ENCODE measurements around the gene CALHM3.
A peak's percentile ranks its signal among the peaks of the same experiment; 100 is the strongest.
"Not testable (repeated sequence)": the region's sequence is repeated elsewhere in the genome, so short reads cannot be mapped to it uniquely, and the experiment has no call there.

The CALHM3 gene

GRCh38 chr10:103495321-103495720 lies 16.3 kb upstream of the CALHM3 start:
- no peak overlapping the region for H3K9ac ChIP-seq
- H3K4me3 ChIP-seq: no peak overlapping the region
- no peak overlapping the region for H3K27ac ChIP-seq
- H3K27me3 ChIP-seq: peaks cover 54 to 74% (median 66%) of the 10 kb centered on the region in 11 experiments
- peaks cover 18 to 28% (median 23%) of the 10 kb centered on the region in 10 experiments for H3K4me1 ChIP-seq
- no peak for TF ChIP-seq Cebpa-rat (IDR thresholded peaks at IDR 0.05)
- H3K4me2 ChIP-seq: no peak overlapping the region
- no peaks in the 10 kb centered on the region for H3K9me3 ChIP-seq (replicated peaks in 1 of 11)
- H3K36me3 ChIP-seq: no peaks in the 10 kb centered on the region
- peaks cover 0 to 23% (median 6%) of the 10 kb centered on the region in 11 experiments; a peak in 6 of 22 replicates for H4K20me1 ChIP-seq

GRCh38 chr10:103493916-103494877 lies 15.2 kb upstream of the CALHM3 start:
- no peaks in the 10 kb centered on the region for H3K36me3 ChIP-seq
- H3K9me3 ChIP-seq (replicated peaks in 1 of 11): no peaks in the 10 kb centered on the region
- peaks cover 54 to 73% (median 66%) of the 10 kb centered on the region in 11 experiments for H3K27me3 ChIP-seq
- H3K9ac ChIP-seq: peak overlapping the region; percentile 45 to 73 (median 63); a peak in 20 of 22 replicates
- H3K4me1 ChIP-seq: peaks cover 9 to 27% (median 22%) of the 10 kb centered on the region in 10 experiments; a peak in 17 of 20 replicates
- TF ChIP-seq Cebpa-rat (IDR thresholded peaks at IDR 0.05): no peak
- peak overlapping the region; percentile 96 to 100 (median 99) for H3K4me2 ChIP-seq
- peaks cover 0 to 23% (median 6%) of the 10 kb centered on the region in 11 experiments; a peak in 6 of 22 replicates for H4K20me1 ChIP-seq
- peak overlapping the region; percentile 62 to 80 (median 70) for H3K4me3 ChIP-seq
- no peak overlapping the region for H3K27ac ChIP-seq

- Histone ChIP-seq H3K4me2 (peak within 1 kb of the TSS; percentile 96 to 100 (median 99)), H3K27ac (no peak within 1 kb of the TSS), H3K36me3 (no peaks in the 10 kb centered on the region), H3K4me3 (peak within 1 kb of the TSS; percentile 62 to 80 (median 70)), H3K4me1 (peaks cover 9 to 27% (median 21%) of the 10 kb centered on the region in 10 experiments; a peak in 17 of 20 replicates), H3K9me3 (replicated peaks in 1 of 11) (no peaks in the 10 kb centered on the region), H3K9ac (peak within 1 kb of the TSS; percentile 45 to 73 (median 63); a peak in 20 of 22 replicates), H3K27me3 (peaks cover 54 to 73% (median 66%) of the 10 kb centered on the region in 11 experiments), H4K20me1 (peaks cover 0 to 23% (median 6%) of the 10 kb centered on the region in 11 experiments; a peak in 6 of 22 replicates)
- TF ChIP-seq Cebpa-rat (IDR thresholded peaks at IDR 0.05): no peak
These were observed 14.4 kb upstream of the CALHM3 start, which contains the start of gene NEURL1 for GRCh38 chr10:103493362-103493915. Gene NEURL1, plus strand, starts transcription at chr10:103493705. Its CDS starts 683 bp downstream, at chr10:103494388.

GRCh38 chr10:103492655-103493261 lies 13.7 kb upstream of the CALHM3 start:
- Histone ChIP-seq H3K9ac (no peak overlapping the region), H3K27me3 (peaks cover 53 to 71% (median 63%) of the 10 kb centered on the region in 11 experiments), H3K4me2 (peak overlapping the region; percentile 96 to 100 (median 99); a peak in 20 of 22 replicates), H3K27ac (no peak overlapping the region), H4K20me1 (peaks cover 0 to 23% (median 6%) of the 10 kb centered on the region in 11 experiments; a peak in 6 of 22 replicates), H3K4me3 (peak overlapping the region in 7 of 10 experiments; percentile 67 to 80 (median 71); a peak in 8 of 20 replicates), H3K4me1 (peaks cover 9 to 27% (median 21%) of the 10 kb centered on the region in 10 experiments; a peak in 17 of 20 replicates), H3K36me3 (no peaks in the 10 kb centered on the region), H3K9me3 (replicated peaks in 1 of 11) (no peaks in the 10 kb centered on the region)
- no peak for TF ChIP-seq Cebpa-rat (IDR thresholded peaks at IDR 0.05)

GRCh38 chr10:103491729-103492364 lies 12.8 kb upstream of the CALHM3 start:
- no peak for TF ChIP-seq Cebpa-rat (IDR thresholded peaks at IDR 0.05)
- Histone ChIP-seq H3K36me3 (no peaks in the 10 kb centered on the region), H3K4me1 (peaks cover 9 to 27% (median 21%) of the 10 kb centered on the region in 10 experiments; a peak in 17 of 20 replicates), H3K27me3 (peaks cover 47 to 62% (median 56%) of the 10 kb centered on the region in 11 experiments), H3K27ac (no peak overlapping the region), H3K4me2 (no peak overlapping the region), H3K9ac (no peak overlapping the region), H4K20me1 (peaks cover 0 to 23% (median 6%) of the 10 kb centered on the region in 11 experiments; a peak in 6 of 22 replicates), H3K4me3 (no peak overlapping the region), H3K9me3 (replicated peaks in 1 of 11) (no peaks in the 10 kb centered on the region)

- no peak for TF ChIP-seq Cebpa-rat (IDR thresholded peaks at IDR 0.05)
- H3K4me2 ChIP-seq: peak overlapping the region in 10 of 11 experiments; percentile 3 to 50 (median 26); a peak in 9 of 22 replicates
These were observed 11.9 kb upstream of the CALHM3 start for GRCh38 chr10:103490986-103491314.

GRCh38 chr10:103487410-103487708 lies 8.3 kb upstream of the CALHM3 start:
- H3K27ac ChIP-seq: no peak overlapping the region
- no peak for TF ChIP-seq Cebpa-rat (IDR thresholded peaks at IDR 0.05)
- no peaks in the 10 kb centered on the region for H3K9me3 ChIP-seq (replicated peaks in 1 of 11)
- H3K27me3 ChIP-seq: peaks cover 6 to 17% (median 11%) of the 10 kb centered on the region in 11 experiments
- H3K36me3 ChIP-seq: no peaks in the 10 kb centered on the region
- peaks cover 0 to 10% (median 7%) of the 10 kb centered on the region in 10 experiments; a peak in 15 of 20 replicates for H3K4me1 ChIP-seq
- no peak overlapping the region for H3K9ac ChIP-seq
- H4K20me1 ChIP-seq: peaks cover 0 to 15% (median 0%) of the 10 kb centered on the region in 11 experiments; a peak in 3 of 22 replicates
- H3K4me3 ChIP-seq: no peak overlapping the region
- H3K4me2 ChIP-seq: no peak overlapping the region

More at GRCh38 chr10:103490986-103491314, 11.9 kb upstream of the CALHM3 start:
- Histone ChIP-seq H3K27ac (no peak overlapping the region), H4K20me1 (peaks cover 0 to 23% (median 6%) of the 10 kb centered on the region in 11 experiments; a peak in 6 of 22 replicates), H3K27me3 (peaks cover 42 to 53% (median 47%) of the 10 kb centered on the region in 11 experiments), H3K36me3 (no peaks in the 10 kb centered on the region), H3K4me1 (peaks cover 9 to 27% (median 21%) of the 10 kb centered on the region in 10 experiments; a peak in 17 of 20 replicates), H3K9me3 (replicated peaks in 1 of 11) (no peaks in the 10 kb centered on the region), H3K4me3 (no peak overlapping the region), H3K9ac (no peak overlapping the region)

- not testable (repeated sequence) for H3K9me3 ChIP-seq (replicated peaks in 1 of 11); H3K4me3 ChIP-seq; H3K4me1 ChIP-seq; H3K36me3 ChIP-seq; H3K27ac ChIP-seq; H3K9ac ChIP-seq; H3K4me2 ChIP-seq
- H3K27me3 ChIP-seq: peaks cover under 1 to 12% (median 6%) of the 10 kb centered on the region in 11 experiments; a peak in 17 of 22 replicates
- peaks cover 0 to 10% (median 0%) of the 10 kb centered on the region in 11 experiments; a peak in 2 of 22 replicates for H4K20me1 ChIP-seq
These were observed 7.8 kb upstream of the CALHM3 start for GRCh38 chr10:103486635-103487409.
